Stimulated activated CD4-positive, alpha-beta T cell treated with anti-CD3 and anti-CD28 coated beads, Interleukin-1b, Interleukin-23, amount 100 ng/mL, for 48 hours (primary cell): Measurements from ENCODE around the gene COMMD7.
"Not testable (repeated sequence)": the region's sequence is repeated elsewhere in the genome, so short reads cannot be mapped to it uniquely, and the experiment has no call there.

Experiments used
- DNase-seq: peaks from one replicate; pipeline ENCODE4 v3.0.0-alpha.2; 2020

COMMD7 gene

DNA sequence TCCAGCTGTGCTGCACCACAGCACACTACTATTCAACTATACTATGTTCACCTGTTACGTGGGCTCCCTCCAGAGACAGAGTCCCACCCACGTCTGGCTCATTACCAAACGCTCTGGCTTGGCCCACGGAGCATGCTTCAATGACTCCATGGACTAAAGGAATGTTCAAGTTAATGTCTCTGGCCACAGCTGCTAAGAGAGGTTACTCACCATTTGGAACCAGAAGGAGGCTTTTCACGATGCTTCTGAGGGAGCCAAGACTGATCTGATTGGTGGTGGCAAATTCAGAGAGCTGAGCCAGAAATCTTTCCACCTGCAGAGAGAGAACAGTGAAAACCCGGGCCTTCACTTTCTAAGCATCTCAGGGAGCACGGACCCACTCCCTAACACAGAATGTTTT, 15.6 kb downstream of the COMMD7 start:
- DNase-seq = no peak

DNA sequence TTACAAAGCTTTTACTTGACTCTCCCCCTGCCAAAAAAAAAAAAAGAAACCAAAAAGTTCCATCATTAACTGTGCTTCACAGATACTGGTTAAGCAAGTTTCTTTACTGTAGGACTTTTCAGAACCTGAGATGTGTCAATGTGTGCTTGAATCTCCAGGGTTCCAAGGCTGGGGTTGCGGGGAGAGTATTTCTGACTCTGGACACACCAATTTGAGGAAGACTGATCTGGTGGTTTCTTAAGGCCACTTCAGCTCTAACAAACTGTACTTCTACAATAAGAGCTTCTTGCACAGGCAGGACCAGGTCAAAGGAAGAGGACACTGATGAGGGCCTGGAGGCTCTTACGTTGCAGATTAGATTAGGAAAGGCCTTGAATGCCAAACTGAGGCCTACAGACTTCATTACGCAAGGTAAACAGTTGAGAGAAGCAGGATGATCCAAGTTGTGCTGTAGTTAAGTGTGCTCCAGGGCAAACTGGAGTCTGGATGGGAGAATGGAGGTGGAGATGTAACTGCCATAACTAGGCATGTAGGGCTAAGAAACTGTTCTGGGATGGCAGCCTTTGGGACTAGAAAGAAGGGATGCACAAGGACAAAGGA, 24.4 kb downstream of the COMMD7 start:
- DNase-seq = no peak

DNA sequence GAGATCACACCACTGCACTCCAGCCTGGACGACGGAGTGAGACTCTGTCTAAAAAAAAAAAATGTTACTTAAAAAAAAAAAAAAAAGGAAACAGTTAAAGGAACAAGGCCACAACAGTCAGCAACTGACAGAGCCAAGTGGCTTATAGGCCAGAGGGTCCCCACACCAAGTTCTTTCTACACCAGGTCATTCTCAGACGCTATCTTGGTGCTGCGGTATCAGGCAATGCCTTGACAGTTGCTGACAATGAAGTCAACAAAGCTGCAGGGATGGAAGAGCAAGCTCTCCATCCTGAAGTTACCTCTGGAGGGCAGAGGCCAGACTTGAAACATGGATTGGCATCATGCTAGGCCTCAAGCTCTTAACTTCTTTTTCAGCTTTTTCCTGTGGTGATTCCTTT, 31.9 kb downstream of the COMMD7 start:
- DNase-seq = no peak

DNA sequence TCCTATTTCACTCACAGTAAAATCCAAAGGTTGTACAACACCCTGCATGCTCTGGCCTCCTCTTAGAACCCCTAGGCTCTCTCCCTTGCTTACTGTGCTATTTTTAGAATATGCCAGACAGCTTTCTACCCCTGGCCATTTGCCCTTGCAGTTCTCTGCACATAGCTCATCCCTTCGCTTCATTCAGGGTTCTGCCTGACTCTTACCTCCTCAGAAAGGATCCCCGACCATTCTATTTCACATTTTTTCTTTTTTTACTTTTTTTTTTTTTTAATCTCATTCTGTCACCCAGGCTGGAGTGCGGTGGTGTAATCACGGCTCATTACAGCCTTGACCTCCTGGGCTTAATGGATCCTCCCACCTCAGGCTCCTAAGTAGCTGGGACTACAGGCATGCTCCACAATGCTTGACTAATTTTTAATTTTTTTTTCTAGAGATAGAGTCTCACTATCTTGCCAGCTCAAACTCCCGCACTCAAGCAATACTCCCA, 33.6 kb downstream of the COMMD7 start:
- no peak for DNase-seq

DNA sequence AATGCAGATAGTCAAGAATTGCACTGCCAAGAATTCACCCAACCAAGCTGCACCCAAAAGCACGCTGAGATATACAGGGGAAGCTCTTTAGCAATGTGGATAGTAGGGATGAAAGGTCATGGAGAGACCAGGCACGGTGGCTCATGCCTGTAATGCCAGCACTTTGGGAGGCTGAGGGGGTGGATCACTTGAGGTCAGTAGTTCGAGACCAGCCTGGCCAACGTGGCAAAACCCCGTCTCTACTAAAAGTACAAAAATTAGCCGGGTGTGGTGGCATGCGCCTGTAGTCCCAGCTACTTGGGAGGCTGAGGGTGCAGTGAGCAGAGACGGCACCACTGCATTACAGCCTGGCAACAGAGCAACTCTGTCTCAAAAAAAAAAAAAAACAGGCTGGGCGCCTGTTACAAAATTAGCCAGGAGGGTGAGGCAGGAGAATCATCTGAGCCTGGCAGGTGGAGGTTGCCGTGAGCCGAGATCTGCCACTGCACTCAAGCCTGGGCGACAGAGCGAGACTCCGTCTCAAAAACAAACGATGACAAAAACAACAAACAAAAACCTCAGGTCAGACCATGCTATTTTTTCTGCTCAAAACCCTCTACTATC, 34.1 kb downstream of the COMMD7 start:
- not testable (repeated sequence) for DNase-seq

DNA sequence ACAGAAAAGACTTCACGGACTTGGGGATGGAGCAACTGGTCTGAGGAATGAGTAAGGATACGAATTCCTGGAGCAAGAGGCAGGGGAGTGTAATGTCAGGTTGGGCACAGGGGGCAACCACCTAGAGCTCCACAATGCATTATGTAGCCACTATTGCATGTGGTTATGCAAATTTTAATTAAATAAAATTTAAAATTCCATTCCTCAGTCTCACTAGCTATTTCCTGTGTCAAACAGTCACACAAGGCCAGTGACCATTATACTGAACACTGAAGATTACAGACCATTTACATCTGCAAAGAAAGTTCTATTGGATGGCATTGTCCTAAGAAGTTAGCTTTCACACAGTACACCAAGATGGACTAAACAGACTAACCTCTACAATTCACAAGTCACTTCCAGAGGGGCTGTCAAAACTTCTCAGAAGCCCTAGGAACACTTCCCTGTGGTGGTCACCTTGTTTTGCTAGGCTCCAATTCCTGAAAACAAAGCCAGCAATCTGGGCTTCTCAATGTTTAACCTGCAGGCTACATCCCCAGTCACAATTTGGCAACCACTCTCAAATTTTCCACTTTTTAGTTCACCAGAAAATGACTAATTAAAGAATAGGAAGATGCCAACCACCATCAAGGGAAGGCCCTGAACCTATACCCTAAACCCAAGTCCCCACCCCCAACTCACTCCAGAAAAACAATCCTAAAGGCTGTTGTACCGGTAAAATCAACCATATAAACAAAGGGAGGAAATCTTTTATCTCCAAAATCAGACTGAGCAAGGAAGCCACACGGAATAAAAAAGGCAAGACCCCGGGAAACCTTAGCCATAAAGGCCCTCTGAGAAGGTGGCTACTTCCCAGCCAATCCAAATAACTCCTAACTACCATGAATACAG, 35.3 kb downstream of the COMMD7 start:
- no peak for DNase-seq

DNA sequence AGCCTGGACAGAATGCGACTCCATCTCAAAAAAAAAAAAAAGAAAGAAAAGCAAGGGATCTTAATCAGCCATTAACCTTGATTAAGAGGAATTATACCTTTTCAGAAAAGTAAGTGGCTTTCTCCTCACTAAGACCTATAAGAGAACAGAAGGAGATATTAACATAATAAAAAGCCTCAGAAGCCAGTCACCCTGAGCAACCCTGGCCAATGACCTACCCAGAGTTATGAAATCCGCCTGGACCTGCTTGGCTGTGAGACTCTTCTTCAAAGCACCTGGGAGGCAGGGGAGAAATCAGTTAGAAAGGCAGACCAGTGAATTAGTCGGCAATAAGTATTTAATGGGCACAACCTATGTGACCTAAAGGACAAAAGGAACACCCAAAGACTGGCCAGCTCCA, 36.8 kb downstream of the COMMD7 start:
- no peak for DNase-seq

DNA sequence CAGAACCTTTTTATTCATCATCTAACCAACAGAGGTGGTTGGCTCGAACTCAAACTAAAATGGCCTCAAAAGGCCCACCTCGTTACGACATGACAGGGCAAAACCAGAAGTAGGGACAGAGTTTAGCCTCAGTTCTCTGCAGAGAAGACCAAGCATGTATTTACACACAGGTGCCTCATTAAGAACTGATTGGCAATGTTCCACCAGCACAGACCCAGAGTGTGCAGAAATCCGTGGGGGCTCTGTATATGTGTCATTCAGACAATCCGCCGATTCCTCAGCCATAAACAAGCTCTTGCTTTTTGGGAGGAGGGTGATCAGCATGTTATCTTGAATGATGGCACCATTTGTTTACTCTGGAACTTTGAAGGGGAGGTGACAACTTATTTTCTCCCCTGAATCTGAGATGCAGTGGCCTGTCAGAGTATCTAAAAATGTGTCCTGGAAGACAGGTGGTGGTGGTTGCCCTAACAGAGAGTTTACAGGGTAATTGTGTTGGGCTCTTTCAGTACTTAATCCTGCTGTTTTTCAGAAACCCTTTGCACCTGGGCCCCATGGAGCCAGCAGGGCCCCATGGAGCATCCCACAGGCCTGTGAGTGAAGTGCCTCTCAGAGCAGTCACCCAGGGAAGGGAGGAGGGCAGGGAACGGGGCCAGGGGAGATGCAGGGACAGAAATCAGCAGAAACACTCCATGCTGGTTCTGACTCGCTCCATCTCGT, 40.4 kb downstream of the COMMD7 start:
- no peak for DNase-seq

DNA sequence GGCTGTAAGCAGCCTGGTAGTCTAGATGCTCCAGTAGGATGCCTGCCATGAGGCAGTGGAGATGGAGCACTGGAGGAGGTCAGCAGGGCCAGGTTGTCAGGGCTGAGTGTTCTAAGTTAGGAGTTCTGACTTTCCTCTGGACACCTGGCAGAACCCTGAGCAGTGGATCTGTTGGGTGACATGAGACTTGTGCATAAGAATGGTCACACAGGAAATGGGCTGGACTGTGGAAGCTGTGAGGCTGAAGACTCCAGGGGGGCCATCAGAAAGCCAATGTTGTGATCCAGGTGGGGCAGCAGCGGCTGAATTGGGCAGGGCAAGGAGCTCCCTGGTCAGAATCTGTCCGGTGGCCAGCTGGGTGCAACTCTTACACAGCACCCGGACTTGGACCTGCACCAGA, 45.7 kb downstream of the COMMD7 start:
- no peak for DNase-seq

DNA sequence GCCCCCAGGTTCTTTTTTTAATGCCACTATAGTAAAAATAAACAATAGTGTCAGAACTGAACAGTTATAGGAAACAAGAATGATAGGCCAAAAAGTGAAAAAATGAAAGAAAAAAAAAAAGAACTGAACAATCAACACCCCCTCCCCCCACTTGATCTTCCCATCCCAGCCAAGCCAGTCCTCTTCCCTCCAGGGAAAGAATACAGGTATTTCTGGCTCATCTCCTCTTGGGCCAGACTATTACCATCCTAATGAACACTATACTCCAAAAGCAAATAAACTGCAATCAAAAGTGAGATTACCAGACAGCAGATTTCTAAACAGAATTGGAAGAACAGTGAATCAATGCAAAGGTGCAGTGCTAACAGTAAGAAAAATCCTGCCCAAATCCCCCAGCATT, 48.2 kb downstream of the COMMD7 start:
- DNase-seq = no peak

DNA sequence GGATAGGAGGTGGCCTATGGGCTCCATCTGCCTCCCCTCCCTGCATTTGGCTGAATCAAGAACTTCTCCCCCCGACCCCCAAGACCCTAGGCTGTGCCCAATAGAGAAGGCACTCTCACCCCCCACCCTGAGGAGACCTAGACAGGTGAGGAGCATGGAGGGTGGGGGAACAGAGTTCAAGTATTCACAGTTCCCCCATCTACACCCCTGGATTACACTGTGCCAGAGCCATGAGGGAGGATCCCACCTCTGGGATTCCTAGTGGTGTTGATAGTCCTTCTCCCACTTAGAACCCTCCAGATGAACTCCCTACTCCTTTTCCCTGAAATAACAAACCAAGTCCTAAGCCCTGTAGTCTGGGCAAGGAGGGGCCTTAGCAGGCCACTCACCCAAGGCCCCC, 54.3 kb downstream of the COMMD7 start:
- not testable (repeated sequence) for DNase-seq

DNA sequence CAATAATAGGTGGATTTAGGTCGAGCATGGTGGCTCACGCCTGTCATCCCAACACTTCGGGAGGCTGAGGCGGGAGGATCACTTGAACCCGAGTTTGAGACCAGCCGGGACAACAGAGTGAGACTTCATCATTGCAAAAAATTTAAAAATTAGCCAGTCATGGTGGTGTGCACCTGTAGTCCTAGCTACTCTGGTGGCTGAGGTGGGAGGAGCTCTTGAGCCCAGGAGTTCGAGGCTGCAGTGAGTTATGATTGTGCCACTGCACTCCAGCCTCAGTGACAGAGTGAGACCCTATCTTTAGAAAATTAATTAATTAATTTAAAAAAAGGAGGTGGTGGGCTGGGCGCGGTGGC, 56.1 kb downstream of the COMMD7 start:
- no peak for DNase-seq

DNA sequence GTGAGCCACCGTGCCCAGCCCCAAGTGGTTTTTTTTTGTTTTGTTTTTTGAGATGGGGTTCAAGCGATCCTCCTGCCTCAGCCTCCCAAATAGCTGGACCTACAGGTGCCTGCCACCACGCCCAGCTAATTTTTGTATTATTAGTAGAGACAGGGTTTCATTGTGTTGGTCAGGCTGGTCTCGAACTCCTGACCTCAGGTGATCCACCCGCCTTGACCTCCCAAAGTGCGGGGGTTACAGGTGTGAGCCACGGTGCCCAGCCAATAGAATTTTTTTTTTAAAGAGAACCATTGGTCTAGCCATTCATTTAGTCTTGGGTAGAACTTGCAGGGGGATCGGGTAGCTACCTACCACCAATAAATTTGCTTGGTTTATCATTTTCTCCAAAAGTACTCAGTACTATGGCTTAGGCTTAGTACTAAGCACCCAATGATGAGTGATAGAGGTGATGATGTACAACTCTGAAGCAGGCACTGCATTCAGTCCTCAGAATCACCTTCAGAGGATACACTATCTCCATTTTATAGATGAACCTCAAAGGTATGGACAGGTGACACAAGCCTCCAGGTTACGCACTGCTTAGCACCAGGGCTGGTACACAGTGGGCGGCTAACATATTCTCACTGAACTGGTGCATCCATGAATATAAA, 56.6 kb downstream of the COMMD7 start:
- DNase-seq = no peak

DNA sequence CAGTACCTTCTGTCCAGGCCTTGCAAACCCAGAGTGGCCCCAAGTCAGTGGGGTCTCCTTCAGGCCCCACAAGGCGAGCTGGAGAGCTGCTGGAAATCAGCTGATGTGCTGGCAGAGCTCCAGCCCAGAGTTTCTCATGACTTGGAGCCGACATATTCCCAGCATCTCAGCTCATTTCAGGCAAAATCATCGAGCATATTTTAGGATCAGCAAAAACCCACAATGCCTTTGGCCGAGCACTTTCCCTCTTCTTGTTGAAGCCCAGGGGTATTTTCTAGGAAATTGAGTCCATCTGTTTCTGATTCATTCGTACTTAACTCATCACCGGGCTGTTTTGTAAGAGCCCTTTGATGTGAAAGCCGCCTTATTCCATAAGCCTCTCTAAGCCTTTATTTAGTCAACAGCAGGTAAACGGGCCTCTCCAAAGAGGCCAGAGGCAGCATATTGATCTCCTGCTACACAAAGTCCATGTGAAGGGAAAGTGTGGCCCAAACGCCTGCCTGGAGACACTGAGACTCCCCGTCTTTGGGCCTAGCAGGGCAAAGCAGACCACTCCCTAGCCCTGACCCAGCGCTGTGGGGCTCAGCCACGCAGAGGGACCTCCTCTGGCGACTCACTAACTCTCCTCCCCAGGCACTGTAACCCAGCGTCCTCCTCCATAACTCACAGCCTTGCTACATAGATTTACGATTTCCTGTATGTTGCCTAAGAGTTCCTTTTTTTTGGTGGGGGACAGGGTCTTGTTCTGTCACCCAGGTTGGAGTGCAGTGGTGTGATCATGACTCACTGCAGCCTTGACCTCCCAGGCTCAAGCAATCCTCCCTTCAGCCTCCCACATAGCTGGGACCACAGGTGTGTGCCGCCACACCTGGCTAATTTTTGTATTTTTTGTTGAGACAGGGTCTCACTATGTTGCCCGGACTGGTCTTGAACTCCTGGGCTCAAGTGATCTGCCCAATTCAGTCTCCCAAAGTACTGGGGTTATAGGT, 57.4 kb downstream of the COMMD7 start:
- no peak for DNase-seq

DNA sequence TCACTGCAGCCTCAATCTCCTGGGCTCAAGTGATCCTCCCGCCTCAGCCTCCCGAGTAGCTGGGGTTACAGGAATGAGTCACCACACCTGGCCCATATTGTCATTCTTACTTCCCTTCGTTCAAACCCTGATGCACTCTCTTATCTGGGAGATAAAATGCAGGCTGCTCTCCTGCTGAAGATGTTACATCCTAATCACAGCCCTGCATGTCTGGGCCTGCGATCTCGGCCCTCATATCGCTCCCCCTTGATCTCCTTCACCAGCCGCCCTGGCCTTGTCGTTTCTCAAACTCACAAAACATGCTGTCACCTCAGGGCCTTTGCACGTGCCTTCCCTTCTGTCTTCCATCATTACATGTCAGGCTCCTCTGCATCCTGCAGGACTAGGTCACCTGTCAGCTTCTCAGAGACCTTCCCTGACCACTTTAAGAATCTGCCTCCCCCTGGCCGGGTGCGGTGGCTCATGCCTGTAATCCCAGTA, 60.7 kb downstream of the COMMD7 start:
- no peak for DNase-seq

DNA sequence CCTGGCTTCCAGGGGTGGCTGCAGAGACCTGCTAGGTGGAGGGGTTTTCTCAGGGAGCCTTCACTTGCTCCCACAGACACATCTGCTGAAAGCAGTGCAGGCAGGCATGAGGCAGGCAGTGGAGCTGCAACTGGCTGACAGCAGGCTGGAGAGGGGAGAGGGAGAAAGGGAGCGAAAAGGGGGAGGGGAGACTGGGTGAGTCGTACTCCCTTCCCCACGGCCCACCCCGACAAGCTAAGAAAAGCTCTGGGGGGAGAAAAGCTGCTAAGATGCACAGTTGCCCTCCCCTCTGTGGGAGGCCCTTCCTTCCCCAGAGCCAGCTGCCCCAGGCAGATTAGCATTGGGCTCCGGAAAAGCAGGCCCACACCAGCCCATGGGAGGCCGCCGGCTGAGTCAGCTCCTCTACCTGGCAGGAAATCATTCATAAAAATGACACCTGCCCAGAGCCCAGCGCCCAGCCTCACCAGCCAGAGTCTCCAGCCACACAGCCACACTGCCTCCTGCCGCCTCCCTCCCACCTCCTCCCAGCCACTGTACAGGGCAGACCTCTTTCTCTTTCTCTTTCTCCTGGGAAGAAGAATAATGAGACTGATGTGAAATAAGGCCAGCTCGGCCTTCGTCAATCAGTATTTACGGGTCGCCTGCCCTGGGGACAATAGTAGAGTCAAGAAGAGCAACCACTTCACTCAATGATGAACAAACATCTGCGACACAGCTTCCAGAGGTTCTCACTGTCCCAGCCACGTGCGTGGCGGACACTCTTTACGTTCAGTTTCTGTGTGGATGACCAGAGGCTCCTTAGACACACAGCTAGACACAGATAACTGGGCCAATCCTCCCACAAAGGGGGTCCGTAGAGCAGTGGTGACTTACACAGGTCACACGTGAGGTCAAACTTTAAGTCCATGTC, 61.8 kb downstream of the COMMD7 start:
- no peak for DNase-seq

DNA sequence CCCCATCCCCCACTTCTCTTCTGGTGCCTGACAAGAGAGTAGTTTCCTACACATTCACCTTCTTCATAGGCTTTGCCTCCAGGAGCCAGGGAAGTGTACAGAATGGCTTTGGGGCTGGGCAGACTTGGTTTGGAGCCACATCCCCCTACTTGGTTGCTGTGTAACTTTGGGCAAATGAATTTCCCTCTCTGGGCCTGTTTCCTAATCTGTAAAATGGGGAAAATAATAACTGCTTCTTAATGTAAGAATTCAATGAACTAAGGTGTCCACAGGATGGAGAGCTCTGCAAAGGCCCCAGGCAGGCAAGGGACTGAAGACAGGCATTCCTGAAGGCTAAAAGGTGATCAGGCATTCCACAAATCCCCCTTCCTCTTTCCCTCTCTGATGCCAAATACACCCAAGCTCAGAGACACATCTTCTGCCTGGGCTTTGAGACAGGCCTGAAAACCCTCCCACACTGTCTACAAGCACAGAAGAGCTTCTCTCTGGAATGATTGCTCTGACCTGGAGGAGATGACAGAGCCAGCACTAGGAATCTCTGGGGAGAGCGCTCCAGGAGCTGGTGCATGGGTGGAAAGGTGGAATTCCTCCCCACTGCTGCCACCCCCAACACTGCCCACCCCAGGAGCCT, 62.6 kb downstream of the COMMD7 start:
- DNase-seq = no peak

DNA sequence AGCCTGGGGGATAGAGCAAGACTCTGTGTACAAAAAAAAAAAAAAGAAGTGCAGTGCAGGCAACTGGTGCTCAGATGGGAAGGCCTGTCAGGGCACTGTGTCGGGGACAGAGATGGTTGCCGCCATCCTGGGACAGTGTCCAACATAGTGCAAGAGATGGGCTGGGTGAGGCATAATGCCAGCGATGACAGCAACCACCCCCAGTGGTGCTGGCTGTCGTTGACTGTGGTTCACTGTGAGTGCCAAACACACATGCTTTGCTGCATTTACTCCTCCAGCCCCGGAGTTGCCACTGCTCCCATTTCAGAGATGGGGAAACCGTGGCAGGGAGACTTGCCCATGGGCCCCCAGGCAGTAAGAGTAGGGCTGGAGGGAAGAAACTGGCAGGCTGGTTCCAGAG, 64.3 kb downstream of the COMMD7 start:
- DNase-seq = no peak

DNA sequence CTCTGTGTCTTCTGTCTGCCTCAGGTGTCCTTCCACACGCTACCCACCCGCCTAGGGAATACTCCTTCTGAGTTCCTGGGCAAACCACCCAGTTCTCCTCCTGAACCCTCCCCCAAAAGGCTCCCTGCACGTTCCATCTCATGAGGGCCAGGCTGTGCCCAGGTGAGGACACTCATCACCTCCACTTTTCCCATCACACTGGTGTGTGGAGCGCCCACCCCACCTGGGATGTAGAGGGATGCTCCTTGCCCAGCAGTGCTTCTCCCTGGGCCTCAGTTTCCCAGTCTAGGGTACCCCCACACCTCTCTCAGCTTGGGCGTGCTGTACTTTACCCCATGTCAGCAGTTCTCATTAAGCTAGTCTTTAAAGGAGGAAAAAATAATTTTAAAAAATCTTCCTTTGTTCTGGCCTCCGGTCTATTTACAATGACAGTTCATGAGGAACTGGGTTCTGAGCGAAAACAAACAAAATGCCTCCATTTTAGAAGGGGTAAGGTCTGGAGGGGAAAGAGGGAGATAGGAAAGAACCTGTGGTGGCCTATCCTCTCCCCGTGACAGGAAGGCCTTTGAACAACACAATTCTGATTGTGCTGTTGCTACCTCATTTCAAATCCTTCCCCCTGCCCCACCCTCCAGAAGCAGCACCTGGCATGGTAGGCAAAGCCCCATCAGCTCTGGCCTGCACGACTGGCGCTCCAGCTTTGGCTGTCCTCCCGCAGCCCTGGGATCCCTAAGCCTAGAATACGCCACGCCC, 67.9 kb downstream of the COMMD7 start:
- DNase-seq = no peak
